AG04449 (cell line): ENCODE measurements around the gene NIPAL1.

ENCODE experiments used
- CTCF ChIA-PET: fragments of 350-600 bp; formaldehyde crosslinking; extraction: SDS; loops from one replicate; lab custom pipeline; 2021; ENCODE audit warnings: antibody characterized with exemption; lab: Yijun Ruan, JAX
- POLR2A ChIA-PET: fragments of 400-600, 350-600 bp; formaldehyde crosslinking; extraction: SDS; loops from one replicate; lab custom pipeline; 2020; ENCODE audit warnings: antibody characterized with exemption, inconsistent platforms; lab: Yijun Ruan, JAX
- DNase-seq: peaks from one replicate; pipeline ENCODE4 v3.0.0-alpha.2; 2010; ENCODE audit warnings: low read depth, low spot score
- H3K4me3 ChIP-seq: 2 replicates; pipeline ENCODE4 v1.5.1; 2011; ENCODE audit warnings: low read depth, mild to moderate bottlenecking, control low read depth, low read length
- TF ChIP-seq, protein P1 (sequence below): IDR thresholded peaks from one replicate; pipeline ENCODE4 v1.5.1; 2011; ENCODE audit warnings: mild to moderate bottlenecking, moderate library complexity, low read length, control low read depth, inconsistent platforms; ENCODE audit not compliant: insufficient read depth; ENCODE audit errors: missing control alignments

Gene NIPAL1

DNA sequence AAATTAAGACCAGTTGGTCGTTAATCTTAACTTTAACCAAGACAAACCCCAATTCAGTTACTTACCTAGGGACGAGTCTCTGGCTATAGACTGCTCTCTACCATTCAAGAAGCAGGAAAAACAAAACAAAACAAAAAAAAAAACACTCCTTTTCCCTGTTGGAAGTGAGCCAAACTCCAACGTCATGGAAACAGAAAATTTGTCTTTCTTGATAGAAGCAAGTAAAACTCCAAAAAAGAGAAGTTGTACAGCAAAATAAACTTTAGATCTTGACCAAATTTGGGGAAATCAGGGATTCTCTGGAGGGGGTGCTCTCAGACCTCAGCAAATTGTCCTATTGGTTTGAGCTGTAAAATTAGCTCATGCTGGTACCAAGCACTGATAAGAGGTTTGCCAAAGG, 3.7 kb upstream of the NIPAL1 start:
- DNase-seq, result no peak
- no peak overlapping the region for H3K4me3 ChIP-seq
- TF ChIP-seq, protein P1, sequence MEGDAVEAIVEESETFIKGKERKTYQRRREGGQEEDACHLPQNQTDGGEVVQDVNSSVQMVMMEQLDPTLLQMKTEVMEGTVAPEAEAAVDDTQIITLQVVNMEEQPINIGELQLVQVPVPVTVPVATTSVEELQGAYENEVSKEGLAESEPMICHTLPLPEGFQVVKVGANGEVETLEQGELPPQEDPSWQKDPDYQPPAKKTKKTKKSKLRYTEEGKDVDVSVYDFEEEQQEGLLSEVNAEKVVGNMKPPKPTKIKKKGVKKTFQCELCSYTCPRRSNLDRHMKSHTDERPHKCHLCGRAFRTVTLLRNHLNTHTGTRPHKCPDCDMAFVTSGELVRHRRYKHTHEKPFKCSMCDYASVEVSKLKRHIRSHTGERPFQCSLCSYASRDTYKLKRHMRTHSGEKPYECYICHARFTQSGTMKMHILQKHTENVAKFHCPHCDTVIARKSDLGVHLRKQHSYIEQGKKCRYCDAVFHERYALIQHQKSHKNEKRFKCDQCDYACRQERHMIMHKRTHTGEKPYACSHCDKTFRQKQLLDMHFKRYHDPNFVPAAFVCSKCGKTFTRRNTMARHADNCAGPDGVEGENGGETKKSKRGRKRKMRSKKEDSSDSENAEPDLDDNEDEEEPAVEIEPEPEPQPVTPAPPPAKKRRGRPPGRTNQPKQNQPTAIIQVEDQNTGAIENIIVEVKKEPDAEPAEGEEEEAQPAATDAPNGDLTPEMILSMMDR, result no peak
- CTCF ChIA-PET, result no interaction called here
- POLR2A ChIA-PET, result no interaction called here

DNA sequence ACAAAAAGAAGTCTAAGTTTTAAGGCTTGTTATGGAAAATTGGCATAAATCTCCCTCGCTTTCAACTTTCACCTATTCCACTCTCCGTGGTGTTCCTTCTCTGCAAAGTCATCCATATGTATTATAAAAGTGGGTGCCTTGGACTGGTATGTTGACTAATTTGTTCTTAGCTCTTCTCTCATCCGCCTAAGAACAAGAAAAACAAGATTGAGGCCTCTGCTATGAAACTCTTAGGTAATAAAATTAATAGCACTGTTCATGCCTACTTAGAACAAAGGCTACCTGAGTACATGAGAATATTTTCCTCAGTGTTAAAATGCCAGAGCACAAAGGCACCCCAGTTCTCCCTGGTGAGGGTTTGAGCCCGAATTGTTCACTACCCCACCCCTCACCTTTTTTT, 1.4 kb upstream of the NIPAL1 start:
- no peak for DNase-seq
- H3K4me3 ChIP-seq, result no peak overlapping the region
- POLR2A ChIA-PET, result no interaction called here
- TF ChIP-seq, protein P1, result no peak
- CTCF ChIA-PET, result interaction anchor here (1.2 kb wide), 1 partner anchor 18 kb away, joined by 3 read pairs; no protein-coding TSS in a partner anchor

DNA sequence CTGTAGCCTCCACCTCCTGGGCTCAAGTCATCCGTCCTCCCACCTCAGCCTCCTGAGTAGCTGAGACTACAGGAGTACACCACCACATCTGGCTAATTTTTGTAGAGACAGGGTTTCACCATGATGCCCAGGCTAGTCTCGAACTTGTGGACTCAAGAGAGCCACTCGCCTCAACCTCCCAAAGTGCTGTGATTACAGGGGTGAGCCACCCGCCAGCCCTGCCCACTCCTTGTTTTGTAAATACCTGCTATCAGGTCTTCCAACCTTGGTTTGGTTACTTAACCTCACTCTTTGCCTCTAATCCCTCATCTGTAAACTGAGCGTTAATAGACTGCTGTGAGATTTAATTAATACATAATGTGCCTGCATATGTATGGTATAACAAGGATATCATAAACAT, 894 bp upstream of the NIPAL1 start:
- H3K4me3 ChIP-seq, result no peak overlapping the region
- DNase-seq, result no peak
- TF ChIP-seq, protein P1, result no peak
- ChIA-PET CTCF (interaction anchor here (1.1 to 1.2 kb wide), 2 partner anchors 9 to 18 kb away, joined by 3 read pairs; no protein-coding TSS in a partner anchor), POLR2A (no interaction called here)

DNA sequence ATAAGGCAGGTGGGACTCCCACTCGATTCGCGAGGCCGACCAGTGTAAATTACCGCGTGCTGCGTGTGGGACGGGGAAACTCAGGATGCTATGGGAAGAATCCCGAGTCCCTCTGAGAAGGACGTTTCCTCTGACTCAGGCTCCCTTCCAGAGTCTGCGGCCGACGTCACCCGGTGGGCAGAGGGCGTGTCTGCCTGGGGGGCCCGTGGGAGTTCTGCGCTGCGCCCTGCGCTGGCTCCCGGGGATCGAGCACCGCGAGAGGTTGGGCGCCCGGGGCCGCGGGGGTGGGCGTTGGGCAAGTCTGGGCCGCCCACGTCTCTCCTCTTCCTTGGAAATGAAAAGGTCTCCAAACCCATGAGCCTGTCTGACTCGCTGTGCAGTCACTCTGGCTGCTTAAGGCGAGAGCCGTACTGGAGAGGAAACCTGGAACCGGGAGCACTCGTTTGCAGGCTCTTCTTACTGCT, 568 bp downstream of the NIPAL1 start:
- POLR2A ChIA-PET, result no interaction called here
- DNase-seq, result no peak
- peak overlapping the region; percentile 65 for H3K4me3 ChIP-seq
- TF ChIP-seq, protein P1, result no peak
- CTCF ChIA-PET, result interaction anchor here (2.4 kb wide), 1 partner anchor 13 kb away, joined by 11 read pairs; no protein-coding TSS in a partner anchor

DNA sequence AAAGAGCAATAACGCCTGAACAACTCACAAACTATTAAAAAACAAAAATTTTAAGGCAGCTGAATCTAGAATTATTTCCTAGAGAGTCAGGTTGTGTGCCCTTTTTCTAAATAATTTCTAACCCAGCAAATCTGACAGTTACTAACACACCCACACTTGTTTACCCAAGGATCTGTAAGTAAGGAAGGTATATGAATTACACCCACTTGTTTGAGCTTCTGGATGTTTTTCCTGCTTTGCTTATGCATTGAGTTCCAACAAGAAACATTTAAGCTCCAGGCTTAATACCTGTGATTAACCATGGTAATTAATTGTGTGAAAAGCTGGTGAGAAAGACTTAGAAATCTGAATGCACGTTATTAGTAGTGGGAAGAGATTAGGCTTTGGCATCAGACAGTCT, 1.5 kb downstream of the NIPAL1 start:
- DNase-seq, result no peak
- TF ChIP-seq, protein P1, result no peak
- H3K4me3 ChIP-seq, result no peak overlapping the region
- CTCF ChIA-PET, result interaction anchor here (0.9 to 2.4 kb wide), 3 partner anchors 14 to 69 kb away, joined by 3 to 11 read pairs (median 6); no protein-coding TSS in a partner anchor
- POLR2A ChIA-PET, result no interaction called here

DNA sequence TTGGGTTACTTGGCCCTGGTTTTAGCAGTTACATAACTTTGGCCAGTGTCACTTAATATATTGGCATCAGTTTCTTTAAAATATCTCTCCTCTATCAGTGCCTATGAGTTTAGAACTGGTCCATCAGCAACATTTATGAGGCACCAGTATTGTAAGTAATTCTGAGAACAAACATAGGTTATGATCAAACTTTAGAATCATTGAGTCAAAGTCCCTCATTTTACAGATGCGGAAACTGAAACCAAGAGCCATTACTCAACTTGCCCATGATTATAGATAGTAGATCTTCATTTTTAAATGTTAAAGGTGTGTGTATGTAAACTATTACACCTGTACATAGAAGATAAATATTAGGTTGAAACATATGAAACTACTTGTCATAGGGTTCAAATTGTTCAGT, 4.5 kb downstream of the NIPAL1 start:
- TF ChIP-seq, protein P1, result no peak
- H3K4me3 ChIP-seq, result no peak overlapping the region
- DNase-seq, result no peak
- POLR2A ChIA-PET, result no interaction called here
- CTCF ChIA-PET, result no interaction called here
